OCI-LY7 (cell line): Measurements from ENCODE around the gene INHA.
A peak's percentile ranks its signal among the peaks of the same experiment; 100 is the strongest.

Experiments
- CTCF ChIP-seq: fragments of 200-600 bp; sonication (generic); conservative IDR thresholded peaks from 2 replicates; pipeline ENCODE4 v1.5.1; 2014; ENCODE audit warnings: mild to moderate bottlenecking, antibody characterized with exemption, low read length, moderate library complexity, mixed read lengths
- EZH2phosphoT487 ChIP-seq: fragments of 200-600 bp; sonication (generic); IDR thresholded peaks from 2 replicates; pipeline ENCODE4 v1.6.1; 2018; ENCODE audit warnings: low read depth, borderline replicate concordance, mild to moderate bottlenecking, mixed run types, antibody characterized with exemption, low read length, moderate library complexity, mixed read lengths

DNA sequence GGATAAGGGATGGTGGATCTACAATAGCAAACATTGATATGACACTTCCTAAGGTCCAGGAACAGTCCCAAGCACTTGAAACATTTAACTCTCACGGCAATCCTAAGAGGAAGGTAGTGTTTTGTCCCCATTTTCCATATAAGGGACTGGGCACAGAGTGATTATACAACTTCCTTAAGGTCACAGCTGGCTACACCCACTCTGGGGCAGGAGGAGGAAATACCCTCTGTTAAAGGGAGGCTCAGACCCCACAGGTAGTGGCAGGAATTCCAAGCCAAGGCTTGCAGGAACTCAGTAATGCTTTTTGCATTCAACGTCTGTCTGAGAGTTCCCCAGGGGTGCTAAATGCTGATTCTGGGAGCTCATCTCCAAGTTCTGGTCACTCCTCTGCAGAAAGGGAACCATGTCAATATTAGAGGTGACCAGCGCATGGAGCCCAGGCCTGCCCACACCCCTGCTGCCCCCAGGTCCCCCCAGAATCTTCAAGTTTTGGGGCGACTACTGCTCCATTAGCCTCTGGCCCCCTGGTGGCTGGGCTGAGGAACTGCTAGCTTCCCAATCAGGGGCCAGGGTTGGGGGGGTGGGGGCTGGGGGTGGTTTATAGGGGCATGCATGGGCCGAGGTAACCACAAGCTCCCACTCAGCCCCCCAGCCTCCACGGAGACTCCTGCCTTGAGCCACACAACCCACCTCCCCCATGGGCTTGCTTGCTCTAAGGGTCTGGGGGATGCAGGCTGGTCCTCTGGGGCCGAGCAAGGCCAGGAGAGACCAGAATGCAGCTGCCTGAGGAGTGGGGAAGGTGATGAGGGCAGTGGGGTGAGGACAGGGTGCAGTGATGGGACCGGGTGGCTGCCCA lies 11.8 kb upstream of the INHA start:
- TF ChIP-seq EZH2phosphoT487, result no peak
- peak; percentile 74 for TF ChIP-seq CTCF
